GM12873 (cell line): ENCODE measurements around the gene SLC39A1.

Experiments
- TF ChIP-seq, protein P1 (sequence below): IDR thresholded peaks from 2 replicates; pipeline ENCODE4 v1.5.1; 2012; ENCODE audit warnings: low read depth, mild to moderate bottlenecking, moderate library complexity, low read length, control low read depth; ENCODE audit not compliant: insufficient read depth; ENCODE audit errors: missing control alignments

The SLC39A1 gene

DNA sequence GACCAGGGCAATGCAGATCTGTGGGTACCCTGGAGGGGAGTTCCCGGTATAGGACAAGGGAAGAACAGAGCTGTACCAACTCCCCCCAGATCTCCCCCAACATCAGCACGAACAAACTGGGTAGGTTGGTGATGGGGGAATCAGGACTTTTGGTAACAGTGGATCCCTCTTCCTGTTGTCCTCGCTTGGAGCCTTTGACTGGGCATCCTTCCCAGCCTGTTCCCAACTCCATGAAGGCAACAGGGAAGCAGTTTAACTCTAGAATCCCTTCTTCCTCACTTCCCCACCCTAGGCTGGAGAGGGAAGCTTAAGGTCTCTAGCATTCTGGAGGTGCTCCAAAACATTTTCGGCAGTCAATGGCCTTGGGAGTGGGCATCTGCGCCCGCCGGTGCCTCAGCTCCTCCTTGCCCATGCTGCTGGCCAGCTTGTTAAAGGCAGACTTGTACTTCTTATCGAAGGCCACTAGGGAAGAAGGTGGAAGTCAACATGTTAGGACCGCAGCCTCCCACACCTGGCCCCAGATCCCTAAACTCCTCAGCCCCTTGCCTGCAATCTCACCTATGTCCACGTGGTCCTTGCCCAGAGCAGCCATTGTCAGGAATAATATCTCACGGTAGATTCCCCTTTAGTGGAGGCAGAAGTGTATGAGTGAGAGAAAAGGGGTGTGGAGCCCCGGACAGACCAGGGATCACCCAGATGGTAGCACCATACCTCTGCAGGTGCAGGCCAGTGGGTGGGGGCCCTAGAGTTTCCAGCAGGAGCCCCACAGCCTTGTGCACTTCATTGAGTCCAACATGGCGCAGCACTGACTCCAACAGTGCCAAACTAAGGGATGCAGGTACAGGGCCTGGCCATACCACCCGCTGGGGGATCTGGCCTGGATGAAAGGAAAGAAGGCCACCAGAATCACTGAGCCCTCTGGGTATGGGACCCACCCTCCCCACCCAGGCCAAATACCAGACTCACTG lies 33.1 kb downstream of the SLC39A1 start:
- TF ChIP-seq, protein P1, sequence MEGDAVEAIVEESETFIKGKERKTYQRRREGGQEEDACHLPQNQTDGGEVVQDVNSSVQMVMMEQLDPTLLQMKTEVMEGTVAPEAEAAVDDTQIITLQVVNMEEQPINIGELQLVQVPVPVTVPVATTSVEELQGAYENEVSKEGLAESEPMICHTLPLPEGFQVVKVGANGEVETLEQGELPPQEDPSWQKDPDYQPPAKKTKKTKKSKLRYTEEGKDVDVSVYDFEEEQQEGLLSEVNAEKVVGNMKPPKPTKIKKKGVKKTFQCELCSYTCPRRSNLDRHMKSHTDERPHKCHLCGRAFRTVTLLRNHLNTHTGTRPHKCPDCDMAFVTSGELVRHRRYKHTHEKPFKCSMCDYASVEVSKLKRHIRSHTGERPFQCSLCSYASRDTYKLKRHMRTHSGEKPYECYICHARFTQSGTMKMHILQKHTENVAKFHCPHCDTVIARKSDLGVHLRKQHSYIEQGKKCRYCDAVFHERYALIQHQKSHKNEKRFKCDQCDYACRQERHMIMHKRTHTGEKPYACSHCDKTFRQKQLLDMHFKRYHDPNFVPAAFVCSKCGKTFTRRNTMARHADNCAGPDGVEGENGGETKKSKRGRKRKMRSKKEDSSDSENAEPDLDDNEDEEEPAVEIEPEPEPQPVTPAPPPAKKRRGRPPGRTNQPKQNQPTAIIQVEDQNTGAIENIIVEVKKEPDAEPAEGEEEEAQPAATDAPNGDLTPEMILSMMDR: peak; percentile 4

DNA sequence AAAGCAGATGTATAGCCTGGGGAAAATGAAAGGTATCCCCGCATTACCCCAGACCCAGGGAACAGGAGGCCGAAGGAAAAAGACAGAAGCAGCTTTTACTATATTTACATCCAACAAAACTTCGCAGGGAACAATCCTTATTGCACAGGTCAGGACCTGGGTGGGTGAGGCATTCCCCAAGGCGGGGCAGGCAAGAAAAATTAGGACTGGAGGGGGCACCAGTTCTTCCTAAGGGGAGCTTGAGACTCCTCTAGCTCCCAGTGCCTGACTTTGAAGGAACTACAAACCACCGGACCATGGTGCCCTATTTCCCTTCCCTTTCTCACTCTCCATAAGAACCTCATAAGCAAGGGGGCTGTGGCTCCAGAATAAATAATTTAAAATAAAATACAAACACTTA lies 33.9 kb downstream of the SLC39A1 start:
- TF ChIP-seq, protein P1: no peak

GRCh38 chr1:153928791-153929341 lies 34.5 kb downstream of the SLC39A1 start:
- TF ChIP-seq, protein P1: no peak

DNA sequence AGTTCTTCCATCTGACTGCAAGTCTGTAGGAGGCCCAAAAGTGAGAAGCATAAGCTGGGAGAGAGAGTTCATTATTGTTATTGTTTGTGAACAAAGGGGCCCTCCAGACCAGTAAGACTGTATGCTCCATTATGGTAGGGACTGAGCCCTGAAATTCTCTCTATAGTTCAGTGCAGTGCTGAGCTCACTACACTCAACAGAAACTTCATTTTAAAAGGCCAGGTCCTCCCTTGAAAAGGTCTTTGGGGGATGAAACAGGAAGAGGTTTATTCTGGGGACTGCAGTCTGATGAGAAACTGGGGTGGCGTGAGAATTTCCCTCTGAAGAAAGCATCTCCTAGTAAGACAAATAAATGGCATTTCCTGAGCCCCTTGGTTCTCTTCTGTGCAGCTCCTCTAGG lies 35.1 kb downstream of the SLC39A1 start:
- TF ChIP-seq, protein P1: no peak

- TF ChIP-seq, protein P1: no peak
These were observed 36.9 kb downstream of the SLC39A1 start for GRCh38 chr1:153926405-153926804.

GRCh38 chr1:153922972-153923925 lies 40.1 kb downstream of the SLC39A1 start, which contains the start of gene GATAD2B:
TSS of gene GATAD2B (minus strand) at chr1:153922972. CDS start at chr1:153828347, 94,625 bp downstream.
- TF ChIP-seq, protein P1: no peak
